IMR-90 (cell line): ENCODE data around the gene UNC13C. TPM values are rescaled to one million over a fixed set of nuclear protein-coding genes. Genes with fewer than 3 reads are reported as not detected.

Experiments
- ATAC-seq: fragments of 200-7000 bp; cut with Tn5 transposase; 2 replicates; pipeline ENCODE4 v1.9.1; 2020; ENCODE audit warnings: low read depth, mild to moderate bottlenecking, moderate library complexity
- BruUV-seq: library from RNA; stranded (reverse); fragments of 400-500 nt; replicated peaks from 2 replicates; lab custom pipeline; 2021; lab: Mats Ljungman, UMichigan
- CTCF ChIA-PET: fragments of 300-600 bp; formaldehyde crosslinking; extraction: SDS; loops from one replicate; lab custom pipeline; 2021; ENCODE audit warnings: antibody characterized with exemption; lab: Yijun Ruan, JAX
- POLR2A ChIA-PET: fragments of 300-600 bp; sonication (Branson Sonifier 250); formaldehyde crosslinking; loops from one replicate; lab custom pipeline; 2022; ENCODE audit warnings: antibody characterized with exemption; ENCODE audit not compliant: unreplicated experiment; lab: Charles Lee
- DNase-seq: peaks from one replicate; pipeline ENCODE4 v3.0.0; 2013
- H2AFZ ChIP-seq: replicated peaks from 2 replicates; pipeline ENCODE3; 2013; ENCODE audit warnings: low read length, mild to moderate bottlenecking; ENCODE audit not compliant: poor library complexity
- H2AK5ac ChIP-seq: 2 replicates; pipeline ENCODE4 v1.6.1; 2013; ENCODE audit warnings: low read depth, low read length, inconsistent platforms
- H2AK9ac ChIP-seq: replicated peaks from 2 replicates; pipeline ENCODE3; 2013; ENCODE audit warnings: mild to moderate bottlenecking, low read depth, low read length, moderate library complexity; ENCODE audit not compliant: poor library complexity
- H2BK120ac ChIP-seq: 2 replicates; pipeline ENCODE4 v1.6.1; 2013; ENCODE audit warnings: low read depth, low read length, inconsistent platforms
- H2BK15ac ChIP-seq: 3 replicates; pipeline ENCODE4 v1.6.1; 2013; ENCODE audit warnings: low read depth, low read length, inconsistent platforms
- H2BK20ac ChIP-seq: 2 replicates; pipeline ENCODE4 v1.6.1; 2013; ENCODE audit warnings: low read depth, mild to moderate bottlenecking, inconsistent platforms, low read length, moderate library complexity
- H2BK5ac ChIP-seq: 2 replicates; pipeline ENCODE4 v1.6.1; 2013; ENCODE audit warnings: mild to moderate bottlenecking, low read depth, low read length, inconsistent platforms; ENCODE audit not compliant: poor library complexity, severe bottlenecking
- H3K14ac ChIP-seq: replicated peaks from 2 replicates; pipeline ENCODE4 v1.6.1; 2013; ENCODE audit warnings: low read depth, low read length, inconsistent platforms
- H3K18ac ChIP-seq: 2 replicates; pipeline ENCODE4 v1.6.1; 2013; ENCODE audit warnings: low read depth, low read length, control low read depth
- H3K23ac ChIP-seq: 2 replicates; pipeline ENCODE4 v1.6.1; 2013; ENCODE audit warnings: low read depth, low read length, inconsistent platforms
- H3K27ac ChIP-seq: 2 replicates; pipeline ENCODE4 v1.5.1; 2013; ENCODE audit warnings: mild to moderate bottlenecking, control low read depth, low read length; ENCODE audit not compliant: insufficient read depth
- H3K27me3 ChIP-seq: 2 replicates; pipeline ENCODE4 v1.6.1; 2013; ENCODE audit warnings: low read length; ENCODE audit not compliant: control insufficient read depth, insufficient read depth
- H3K36me3 ChIP-seq: 2 replicates; pipeline ENCODE4 v1.6.1; 2013; ENCODE audit warnings: low read length, mixed read lengths; ENCODE audit not compliant: control insufficient read depth, insufficient read depth
- H3K4ac ChIP-seq: 2 replicates; pipeline ENCODE4 v1.6.1; 2013; ENCODE audit warnings: low read depth, low read length, inconsistent platforms
- H3K4me1 ChIP-seq: 2 replicates; pipeline ENCODE4 v1.6.1; 2013; ENCODE audit warnings: low read length, mixed read lengths; ENCODE audit not compliant: control insufficient read depth, insufficient read depth
- H3K4me2 ChIP-seq: 2 replicates; pipeline ENCODE4 v1.6.1; 2013; ENCODE audit warnings: low read depth, mild to moderate bottlenecking, control low read depth, low read length, moderate library complexity
- H3K4me3 ChIP-seq: 2 replicates; pipeline ENCODE4 v1.5.1; 2013; ENCODE audit warnings: low read depth, mild to moderate bottlenecking, control low read depth, low read length, moderate library complexity; ENCODE audit not compliant: insufficient read depth
- H3K56ac ChIP-seq: 2 replicates; pipeline ENCODE4 v1.6.1; 2013; ENCODE audit warnings: low read length, inconsistent platforms; ENCODE audit not compliant: insufficient read depth; ENCODE audit errors: extremely low read depth
- H3K79me1 ChIP-seq, 2 experiments: 2 replicates each; pipeline ENCODE4 v1.6.1; 2013; ENCODE audit warnings: low read length in 2 of 2, inconsistent platforms in 1 of 2, low read depth in 1 of 2
- H3K9ac ChIP-seq: 2 replicates; pipeline ENCODE4 v1.6.1; 2013; ENCODE audit warnings: low read depth, low read length, control low read depth
- H3K9me1 ChIP-seq: 2 replicates; pipeline ENCODE4 v1.6.1; 2013; ENCODE audit warnings: low read length, inconsistent platforms; ENCODE audit not compliant: insufficient read depth
- H3K9me3 ChIP-seq: 2 replicates; pipeline ENCODE4 v1.6.1; 2013; ENCODE audit warnings: low read length; ENCODE audit not compliant: control insufficient read depth, insufficient read depth
- H4K20me1 ChIP-seq: 2 replicates; pipeline ENCODE4 v1.6.1; 2013; ENCODE audit warnings: low read length, inconsistent platforms; ENCODE audit not compliant: insufficient read depth
- H4K5ac ChIP-seq: 2 replicates; pipeline ENCODE4 v1.6.1; 2013; ENCODE audit warnings: mild to moderate bottlenecking, low read depth, low read length, control low read depth
- H4K8ac ChIP-seq, 2 experiments: 2 replicates each; pipeline ENCODE4 v1.6.1; 2013; ENCODE audit warnings: low read depth in 2 of 2, low read length in 2 of 2, control low read depth in 1 of 2, inconsistent platforms in 1 of 2
- H4K91ac ChIP-seq: 2 replicates; pipeline ENCODE4 v1.6.1; 2013; ENCODE audit warnings: low read depth, low read length, inconsistent platforms; ENCODE audit not compliant: insufficient read depth
- BHLHE40 ChIP-seq: fragments of 150-350 bp; IDR thresholded peaks from 2 replicates; pipeline ENCODE4 v1.6.1; 2016; ENCODE audit warnings: mild to moderate bottlenecking, low read depth, low read length
- CEBPB ChIP-seq: IDR thresholded peaks from 2 replicates; pipeline ENCODE4 v1.6.1; 2012; ENCODE audit warnings: low read depth, low read length, improper control_type of control experiment
- CHD1 ChIP-seq: IDR thresholded peaks from 2 replicates; pipeline ENCODE4 v1.6.1; 2012; ENCODE audit warnings: low read depth, low read length, improper control_type of control experiment
- ELK1 ChIP-seq: fragments of 150-350 bp; IDR thresholded peaks from 2 replicates; pipeline ENCODE4 v1.6.1; 2016; ENCODE audit warnings: low read depth, mild to moderate bottlenecking, low read length, moderate library complexity, borderline replicate concordance
- MAFK ChIP-seq: IDR thresholded peaks from 2 replicates; pipeline ENCODE4 v1.6.1; 2012; ENCODE audit warnings: low read depth, low read length, improper control_type of control experiment
- MAZ ChIP-seq: IDR thresholded peaks from 2 replicates; pipeline ENCODE4 v1.6.1; 2012; ENCODE audit warnings: low read depth, mild to moderate bottlenecking, low read length, improper control_type of control experiment, moderate library complexity, borderline replicate concordance
- MXI1 ChIP-seq: IDR thresholded peaks from 2 replicates; pipeline ENCODE4 v1.6.1; 2012; ENCODE audit warnings: low read depth, mild to moderate bottlenecking, low read length, moderate library complexity, borderline replicate concordance
- NFE2L2 ChIP-seq: fragments of 150-350 bp; IDR thresholded peaks from 2 replicates; pipeline ENCODE4 v1.6.1; 2016; ENCODE audit warnings: low read depth, mild to moderate bottlenecking, low read length
- POLR2A ChIP-seq: IDR thresholded peaks from 2 replicates; pipeline ENCODE4 v1.6.1; 2012; ENCODE audit warnings: mild to moderate bottlenecking, low read depth, low read length
- RAD21 ChIP-seq: IDR thresholded peaks from 2 replicates; pipeline ENCODE4 v1.6.1; 2012; ENCODE audit warnings: low read length, improper control_type of control experiment
- RCOR1 ChIP-seq: IDR thresholded peaks from 2 replicates; pipeline ENCODE4 v1.6.1; 2012; ENCODE audit warnings: mild to moderate bottlenecking, low read length, improper control_type of control experiment; ENCODE audit not compliant: insufficient replicate concordance
- RFX5 ChIP-seq: IDR thresholded peaks from 2 replicates; pipeline ENCODE4 v1.8.0; 2012; ENCODE audit warnings: low read depth, mild to moderate bottlenecking, low read length, moderate library complexity
- SMC3 ChIP-seq: fragments of 150-350 bp; IDR thresholded peaks from 2 replicates; pipeline ENCODE4 v1.6.1; 2016; ENCODE audit warnings: low read depth, mild to moderate bottlenecking, antibody characterized with exemption, low read length, moderate library complexity
- USF2 ChIP-seq: fragments of 150-350 bp; IDR thresholded peaks from 2 replicates; pipeline ENCODE4 v1.6.1; 2017; ENCODE audit warnings: mild to moderate bottlenecking, antibody characterized with exemption, low read length, low read depth
- WGBS, 2 experiments: methylation state at CpG; one replicate each; pipeline versions ENCODE4 v1.1.5 to v1.1.7; 2013; ENCODE audit warnings: missing lambda C conversion rate in 2 of 2; ENCODE audit not compliant: insufficient read length in 1 of 2; ENCODE audit errors: extremely low coverage in 2 of 2; 5-methylcytosine and 5-hydroxymethylcytosine counted together
- dilution Hi-C: fragments of 300-500 bp; cut with HindIII; formaldehyde crosslinking; loops from one replicate; pipeline ENCODE4 v1.14.3; 2018; ENCODE audit warnings: low sequenced_read_pairs; ENCODE audit not compliant: unreplicated experiment
- in situ Hi-C: fragments of 300-500 bp; cut with MboI; formaldehyde crosslinking; loops from 3 replicates; pipeline ENCODE4 v1.14.3; 2019; ENCODE audit warnings: low sequenced_read_pairs, inconsistent platforms, mixed read lengths
- intact Hi-C: fragments of 100-400 bp; cut with micrococcal nuclease; formaldehyde crosslinking; loops from 2 replicates; pipeline ENCODE4 v1.10.0; 2022
- polyA plus RNA-seq, 3 experiments: library from polyadenylated mRNA; depleted of rRNA; stranded (reverse); fragments of >200 nt; gene quantifications; 2 replicates each; pipeline ENCODE4 v1.2.3, GENCODE V29; 2012; ENCODE audit warnings: low replicate concordance in 1 of 3
- total RNA-seq: library from RNA; depleted of rRNA; stranded (reverse); fragments of >200 nt; gene quantifications from 2 replicates; pipeline ENCODE4 v1.2.3, GENCODE V29; 2012
- TF ChIP-seq, protein P1 (sequence below): conservative IDR thresholded peaks from 2 replicates; pipeline ENCODE4 v1.5.1; 2012; ENCODE audit warnings: mild to moderate bottlenecking, low read depth, low read length, improper control_type of control experiment

The UNC13C gene
- total and polyA plus RNA-seq, 2 of the 4 experiments (the other 2 are of a cell fraction), result not detected

DNA sequence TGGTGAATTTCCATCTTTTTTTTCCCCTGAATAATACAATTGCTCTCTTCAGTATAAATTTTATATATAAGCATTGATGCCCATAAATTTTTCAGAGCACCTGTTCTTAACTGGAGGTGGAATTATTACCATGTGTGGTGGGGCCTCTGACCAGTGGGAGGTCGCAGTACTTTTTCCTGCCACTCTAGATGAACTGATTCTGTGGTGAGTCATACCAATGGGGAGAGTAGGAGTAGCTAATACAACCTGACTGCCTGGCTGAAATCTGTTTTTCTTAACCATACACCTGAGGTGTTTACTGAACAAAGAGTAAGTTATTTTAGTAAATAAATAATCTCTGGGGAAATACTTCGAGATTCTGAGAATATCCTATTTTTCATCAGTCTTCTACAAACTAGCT lies 67.2 kb downstream of the UNC13C start:
- Histone ChIP-seq H2BK120ac (no peak overlapping the region), H4K91ac (no peak overlapping the region), H3K9me1 (no peaks in the 10 kb centered on the region), H3K14ac (no peak overlapping the region), H3K23ac (no peak overlapping the region), H3K56ac (no peak overlapping the region), H3K4me1 (no peaks in the 10 kb centered on the region), H4K8ac (no peak overlapping the region), H4K20me1 (no peaks in the 10 kb centered on the region), H3K9ac (no peak overlapping the region), H2AK9ac (no peak overlapping the region), H3K9me3 (0 out of 2 replicates have a peak, but pooled peaks cover 2% of the 10 kb centered on the region), H3K4me2 (no peak overlapping the region), H2AFZ (no peak overlapping the region), H3K4ac (no peak overlapping the region), H3K36me3 (no peaks in the 10 kb centered on the region), H4K5ac (no peak overlapping the region), H3K4me3 (no peak overlapping the region), H2BK5ac (no peak overlapping the region), H2BK20ac (no peak overlapping the region), H3K27me3 (no peaks in the 10 kb centered on the region), H3K79me1 (no peaks in the 10 kb centered on the region), H2BK15ac (no peak overlapping the region), H3K27ac (no peak overlapping the region), H2AK5ac (no peak overlapping the region), H3K18ac (no peak overlapping the region)
- in situ Hi-C loops (no loop called here), dilution Hi-C loops (no loop called here), intact Hi-C loops (no loop called here)
- ATAC-seq (no peak), DNase-seq (no peak)
- CTCF ChIA-PET, result no interaction called here
- BruUV-seq, result no TSS peak
- no peak for TF ChIP-seq MXI1
- no peak for TF ChIP-seq USF2
- no peak for TF ChIP-seq NFE2L2
- no peak for TF ChIP-seq SMC3
- TF ChIP-seq CEBPB, result no peak
- no peak for TF ChIP-seq RCOR1
- TF ChIP-seq POLR2A, result no peak
- TF ChIP-seq CHD1, result no peak
- TF ChIP-seq MAFK, result no peak
- TF ChIP-seq RAD21, result no peak
- no peak for TF ChIP-seq BHLHE40
- no peak for TF ChIP-seq ELK1
- TF ChIP-seq, protein P1, sequence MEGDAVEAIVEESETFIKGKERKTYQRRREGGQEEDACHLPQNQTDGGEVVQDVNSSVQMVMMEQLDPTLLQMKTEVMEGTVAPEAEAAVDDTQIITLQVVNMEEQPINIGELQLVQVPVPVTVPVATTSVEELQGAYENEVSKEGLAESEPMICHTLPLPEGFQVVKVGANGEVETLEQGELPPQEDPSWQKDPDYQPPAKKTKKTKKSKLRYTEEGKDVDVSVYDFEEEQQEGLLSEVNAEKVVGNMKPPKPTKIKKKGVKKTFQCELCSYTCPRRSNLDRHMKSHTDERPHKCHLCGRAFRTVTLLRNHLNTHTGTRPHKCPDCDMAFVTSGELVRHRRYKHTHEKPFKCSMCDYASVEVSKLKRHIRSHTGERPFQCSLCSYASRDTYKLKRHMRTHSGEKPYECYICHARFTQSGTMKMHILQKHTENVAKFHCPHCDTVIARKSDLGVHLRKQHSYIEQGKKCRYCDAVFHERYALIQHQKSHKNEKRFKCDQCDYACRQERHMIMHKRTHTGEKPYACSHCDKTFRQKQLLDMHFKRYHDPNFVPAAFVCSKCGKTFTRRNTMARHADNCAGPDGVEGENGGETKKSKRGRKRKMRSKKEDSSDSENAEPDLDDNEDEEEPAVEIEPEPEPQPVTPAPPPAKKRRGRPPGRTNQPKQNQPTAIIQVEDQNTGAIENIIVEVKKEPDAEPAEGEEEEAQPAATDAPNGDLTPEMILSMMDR, result no peak
- no peak for TF ChIP-seq RFX5
- no peak for TF ChIP-seq MAZ
- no CpG with 5 or more reads among the region's 2 CpGs for WGBS, 2 experiments
- POLR2A ChIA-PET, result no interaction called here
